ENCODE results near the gene TEAD3. TPM values are rescaled to one million over a fixed set of nuclear protein-coding genes. Genes with fewer than 3 reads are reported as not detected.

Gene TEAD3
- total RNA-seq, 1 donor from 2014 or later: 23.8 TPM

DNA sequence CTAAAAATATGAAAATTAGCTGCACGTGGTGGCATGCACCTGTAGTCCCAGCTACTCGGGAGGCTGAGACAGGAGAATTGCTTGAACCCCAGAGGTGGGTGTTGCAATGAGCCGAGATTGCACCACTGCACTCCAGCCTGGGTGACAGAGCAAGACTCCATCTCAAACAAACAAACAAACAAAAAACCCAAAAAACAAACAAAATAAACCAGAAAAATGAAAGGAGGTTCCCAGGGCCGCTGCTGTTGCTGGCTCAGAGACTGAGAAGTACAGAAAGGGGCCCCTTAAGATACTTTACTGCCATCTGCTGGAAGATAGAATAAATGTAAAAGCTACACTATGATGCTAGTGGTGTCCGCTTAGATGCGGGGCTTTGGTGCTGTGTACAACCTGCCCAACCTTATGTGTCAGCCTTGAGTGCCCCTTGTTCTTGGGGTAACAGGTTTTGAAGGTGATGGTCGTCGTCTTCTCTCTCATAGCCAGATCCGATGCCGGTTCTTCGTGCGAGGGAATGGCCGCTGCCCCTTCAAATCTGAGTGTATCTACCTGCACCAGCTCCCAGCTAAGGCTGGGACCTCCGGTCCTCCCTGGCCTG is 47.5 kb downstream of the TEAD3 start:
- Histone ChIP-seq H3K36me3 (ENCODE audit: control insufficient read depth, insufficient read depth, low read length) (no peaks in the 10 kb centered on the region), H3K4me3 (ENCODE audit: low read depth, low read length) (no peak overlapping the region), H3K27me3 (ENCODE audit: control insufficient read depth, insufficient read depth, low read length) (no peaks in the 10 kb centered on the region)
- TF ChIP-seq, protein P1, sequence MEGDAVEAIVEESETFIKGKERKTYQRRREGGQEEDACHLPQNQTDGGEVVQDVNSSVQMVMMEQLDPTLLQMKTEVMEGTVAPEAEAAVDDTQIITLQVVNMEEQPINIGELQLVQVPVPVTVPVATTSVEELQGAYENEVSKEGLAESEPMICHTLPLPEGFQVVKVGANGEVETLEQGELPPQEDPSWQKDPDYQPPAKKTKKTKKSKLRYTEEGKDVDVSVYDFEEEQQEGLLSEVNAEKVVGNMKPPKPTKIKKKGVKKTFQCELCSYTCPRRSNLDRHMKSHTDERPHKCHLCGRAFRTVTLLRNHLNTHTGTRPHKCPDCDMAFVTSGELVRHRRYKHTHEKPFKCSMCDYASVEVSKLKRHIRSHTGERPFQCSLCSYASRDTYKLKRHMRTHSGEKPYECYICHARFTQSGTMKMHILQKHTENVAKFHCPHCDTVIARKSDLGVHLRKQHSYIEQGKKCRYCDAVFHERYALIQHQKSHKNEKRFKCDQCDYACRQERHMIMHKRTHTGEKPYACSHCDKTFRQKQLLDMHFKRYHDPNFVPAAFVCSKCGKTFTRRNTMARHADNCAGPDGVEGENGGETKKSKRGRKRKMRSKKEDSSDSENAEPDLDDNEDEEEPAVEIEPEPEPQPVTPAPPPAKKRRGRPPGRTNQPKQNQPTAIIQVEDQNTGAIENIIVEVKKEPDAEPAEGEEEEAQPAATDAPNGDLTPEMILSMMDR (IDR thresholded peaks at IDR 0.05; ENCODE audit: insufficient read depth, low read length, poor library complexity, severe bottlenecking): peak; percentile 60
- no peak for DNase-seq (ENCODE audit: low read depth)

DNA sequence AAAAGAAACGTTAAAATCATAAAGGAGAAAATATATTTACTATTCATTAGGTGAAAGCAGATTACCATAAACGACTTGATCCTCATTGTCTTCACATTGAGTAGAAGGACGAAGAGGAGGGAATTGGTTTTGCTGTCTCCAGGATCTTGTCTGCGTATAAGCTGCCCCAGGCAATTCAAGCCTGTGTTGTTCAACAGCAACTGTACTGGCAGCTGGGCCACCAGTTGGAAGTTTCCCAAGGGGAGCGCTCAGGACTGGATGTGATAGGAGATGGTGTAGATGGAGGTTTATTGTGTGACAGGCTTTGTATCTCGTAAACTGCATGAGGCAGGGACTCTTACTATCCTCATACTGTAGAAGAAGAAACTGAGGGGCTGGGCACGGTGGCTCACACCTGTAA is 48.7 kb downstream of the TEAD3 start:
- DNase-seq (ENCODE audit: low read depth): no peak
- Histone ChIP-seq H3K36me3 (ENCODE audit: control insufficient read depth, insufficient read depth, low read length) (no peaks in the 10 kb centered on the region), H3K27me3 (ENCODE audit: control insufficient read depth, insufficient read depth, low read length) (no peaks in the 10 kb centered on the region), H3K4me3 (ENCODE audit: low read depth, low read length) (no peak overlapping the region)
- TF ChIP-seq, protein P1 (IDR thresholded peaks at IDR 0.05; ENCODE audit: insufficient read depth, low read length, poor library complexity, severe bottlenecking): no peak

DNA sequence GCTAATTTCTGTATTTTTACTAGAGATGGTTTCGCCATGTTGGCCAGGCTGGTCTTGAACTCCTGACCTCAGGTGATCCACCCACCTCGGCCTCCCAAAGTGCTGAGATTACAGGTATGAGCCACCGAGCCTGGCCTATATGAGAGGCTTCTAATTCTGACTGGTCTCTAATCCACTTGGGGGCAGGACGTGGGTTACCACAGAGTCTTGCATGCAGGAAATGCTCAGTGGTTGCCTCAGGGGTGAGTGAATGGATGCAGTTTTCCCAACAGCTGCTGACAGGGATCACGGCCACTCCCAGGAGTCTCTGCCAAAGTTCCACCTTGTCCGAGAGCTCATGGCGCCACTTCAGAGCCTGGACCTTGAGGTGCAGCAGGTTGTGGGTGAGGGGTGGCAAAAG is 51.2 kb downstream of the TEAD3 start:
- DNase-seq (ENCODE audit: low read depth): no peak

DNA sequence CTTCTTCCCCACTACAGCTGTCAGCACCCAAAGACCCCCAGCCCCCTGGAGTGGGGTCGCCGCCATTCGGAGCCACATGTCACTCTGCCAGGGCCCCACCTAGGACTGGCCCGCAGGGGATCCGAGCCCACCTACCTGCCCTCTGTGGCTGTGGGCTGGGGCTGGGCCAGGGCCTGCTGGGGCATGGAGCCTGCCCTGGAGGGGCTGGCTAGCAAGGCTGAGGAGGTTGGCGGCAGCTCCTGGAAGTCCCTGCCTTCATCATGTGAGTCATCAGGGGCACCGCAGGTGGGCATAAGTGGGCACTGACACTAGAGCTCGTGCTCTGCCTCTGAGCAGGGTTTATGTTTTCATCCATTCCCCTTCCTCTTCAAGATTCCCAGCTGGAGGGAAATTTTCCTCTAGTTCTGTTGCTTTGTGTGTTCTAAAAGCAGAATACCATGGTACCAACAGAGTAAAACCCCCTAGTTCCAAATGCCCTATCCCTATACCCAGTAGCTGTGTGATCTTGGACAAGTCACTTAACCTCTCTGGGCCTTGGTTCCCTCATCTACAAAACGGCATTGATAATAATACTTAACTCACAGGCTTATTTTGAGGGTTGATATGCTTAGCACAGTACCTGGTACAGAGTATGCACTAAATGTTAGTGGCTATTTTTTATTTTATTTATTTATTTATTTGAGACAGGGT is 53.4 kb downstream of the TEAD3 start:
- TF ChIP-seq, protein P1 (IDR thresholded peaks at IDR 0.05; ENCODE audit: insufficient read depth, low read length, poor library complexity, severe bottlenecking): no peak
- DNase-seq (ENCODE audit: low read depth): no peak

More for the DNA sequence above, 51.2 kb downstream of the TEAD3 start:
- H3K36me3 ChIP-seq (ENCODE audit: control insufficient read depth, insufficient read depth, low read length): no peaks in the 10 kb centered on the region
- no peak overlapping the region for H3K4me3 ChIP-seq (ENCODE audit: low read depth, low read length)
- H3K27me3 ChIP-seq (ENCODE audit: control insufficient read depth, insufficient read depth, low read length): no peaks in the 10 kb centered on the region
- TF ChIP-seq, protein P1 (IDR thresholded peaks at IDR 0.05; ENCODE audit: insufficient read depth, low read length, poor library complexity, severe bottlenecking): no peak

DNA sequence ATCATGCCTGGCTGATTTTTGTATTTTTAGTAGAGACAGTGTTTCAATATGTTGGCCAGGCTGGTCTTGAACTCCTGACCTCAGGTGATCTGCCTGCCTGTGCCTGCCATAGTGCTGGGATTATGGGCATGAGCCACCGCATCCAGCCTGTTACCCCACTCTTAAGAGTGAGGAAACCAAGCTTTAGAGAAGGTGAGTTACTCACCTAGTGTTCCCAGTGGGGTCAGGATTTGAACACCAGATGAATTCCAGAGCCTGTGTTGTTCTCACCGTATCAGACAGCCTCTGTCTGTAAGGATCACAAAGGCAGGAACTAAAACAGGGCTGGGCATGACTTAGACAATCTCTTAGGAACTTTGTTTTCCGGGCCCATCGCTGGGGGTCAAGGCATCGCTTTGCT is 54.2 kb downstream of the TEAD3 start:
- Histone ChIP-seq H3K4me3 (ENCODE audit: low read depth, low read length) (no peak overlapping the region), H3K27me3 (ENCODE audit: control insufficient read depth, insufficient read depth, low read length) (no peaks in the 10 kb centered on the region), H3K36me3 (ENCODE audit: control insufficient read depth, insufficient read depth, low read length) (no peaks in the 10 kb centered on the region)
- no peak for DNase-seq (ENCODE audit: low read depth)
- TF ChIP-seq, protein P1 (IDR thresholded peaks at IDR 0.05; ENCODE audit: insufficient read depth, low read length, poor library complexity, severe bottlenecking): no peak

More for the DNA sequence above, 53.4 kb downstream of the TEAD3 start:
- Histone ChIP-seq H3K36me3 (ENCODE audit: control insufficient read depth, insufficient read depth, low read length) (no peaks in the 10 kb centered on the region), H3K27me3 (ENCODE audit: control insufficient read depth, insufficient read depth, low read length) (no peaks in the 10 kb centered on the region), H3K4me3 (ENCODE audit: low read depth, low read length) (no peak overlapping the region)

Measured in kidney epithelial cell (primary cell).